HEK293 (cell line): Measurements from ENCODE around the gene ACVR1.

Source experiments
- KLF7 ChIP-seq: fragments of 450-650 bp; formaldehyde crosslinking; IDR thresholded peaks from 2 replicates; pipeline ENCODE4 v1.5.1; 2016; ENCODE audit warnings: missing biosample characterization, missing genetic modification characterization, borderline replicate concordance
- SCRT1 ChIP-seq: fragments of 450-650 bp; formaldehyde crosslinking; IDR thresholded peaks from 2 replicates; pipeline ENCODE4 v1.5.1; 2016; ENCODE audit warnings: missing biosample characterization, missing genetic modification characterization, borderline replicate concordance
- SCRT2 ChIP-seq: fragments of 450-650 bp; formaldehyde crosslinking; IDR thresholded peaks from 2 replicates; pipeline ENCODE4 v1.5.1; 2016; ENCODE audit warnings: missing biosample characterization, missing genetic modification characterization
- ZBTB20 ChIP-seq: fragments of 450-650 bp; formaldehyde crosslinking; IDR thresholded peaks from 2 replicates; pipeline ENCODE4 v1.5.1; 2016; ENCODE audit warnings: missing biosample characterization, missing genetic modification characterization
- ZFP3 ChIP-seq: fragments of 450-650 bp; formaldehyde crosslinking; IDR thresholded peaks from 2 replicates; pipeline ENCODE4 v1.5.1; 2016; ENCODE audit warnings: low read depth, missing biosample characterization, missing genetic modification characterization
- ZNF133 ChIP-seq: fragments of 450-650 bp; formaldehyde crosslinking; IDR thresholded peaks from 2 replicates; pipeline ENCODE4 v1.5.1; 2016; ENCODE audit warnings: missing biosample characterization, missing genetic modification characterization
- ZNF629 ChIP-seq: fragments of 450-650 bp; formaldehyde crosslinking; IDR thresholded peaks from 2 replicates; pipeline ENCODE4 v1.5.1; 2017; ENCODE audit warnings: missing biosample characterization, missing genetic modification characterization
- ZSCAN30 ChIP-seq: fragments of 450-650 bp; IDR thresholded peaks from 2 replicates; pipeline ENCODE4 v1.5.1; 2018; ENCODE audit warnings: missing biosample characterization, mild to moderate bottlenecking, missing genetic modification characterization, moderate library complexity
- TF ChIP-seq, protein P1 (sequence below): sonication (generic); formaldehyde crosslinking; IDR thresholded peaks from 2 replicates; pipeline ENCODE4 v1.8.1; 2022; ENCODE audit warnings: mild to moderate bottlenecking, moderate library complexity, missing genetic modification reagents
- TF ChIP-seq, protein P2 (sequence below): fragments of 450-650 bp; formaldehyde crosslinking; IDR thresholded peaks from 2 replicates; pipeline ENCODE4 v1.5.1; 2016; ENCODE audit warnings: missing biosample characterization, missing genetic modification characterization
- TF ChIP-seq, protein P3 (sequence below): fragments of 450-650 bp; IDR thresholded peaks from 2 replicates; pipeline ENCODE4 v1.5.1; 2018; ENCODE audit warnings: missing biosample characterization, mild to moderate bottlenecking, missing genetic modification characterization

DNA sequence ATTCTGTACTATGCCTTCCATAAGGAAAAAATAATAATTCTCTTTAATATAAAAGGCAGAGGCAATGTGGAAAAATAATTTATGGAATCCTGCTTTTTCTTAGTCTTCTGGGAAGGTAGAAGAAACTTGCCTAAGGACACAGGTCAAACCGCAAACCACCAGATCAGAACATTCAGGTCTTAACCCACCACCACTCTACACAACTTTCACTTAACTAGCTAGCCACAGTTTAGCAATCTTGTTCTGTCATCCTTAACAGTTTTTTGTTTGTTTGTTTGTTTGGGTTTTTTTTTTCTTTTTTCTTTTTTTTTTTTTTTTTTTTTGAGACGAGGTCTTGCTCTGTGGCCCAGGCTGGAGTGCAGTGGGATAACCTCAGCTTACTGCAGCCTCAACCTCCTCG lies 70.6 kb downstream of the ACVR1 start:
- TF ChIP-seq ZSCAN30 (no peak), ZNF133 (tag by site-specific recombination) (no peak), ZBTB20 (tag by site-specific recombination) (no peak), ZFP3 (tag by site-specific recombination) (no peak), SCRT2 (tag by site-specific recombination) (no peak), SCRT1 (no peak), ZNF629 (tag by site-specific recombination) (no peak), KLF7 (tag by site-specific recombination) (no peak)
- TF ChIP-seq, protein P1, sequence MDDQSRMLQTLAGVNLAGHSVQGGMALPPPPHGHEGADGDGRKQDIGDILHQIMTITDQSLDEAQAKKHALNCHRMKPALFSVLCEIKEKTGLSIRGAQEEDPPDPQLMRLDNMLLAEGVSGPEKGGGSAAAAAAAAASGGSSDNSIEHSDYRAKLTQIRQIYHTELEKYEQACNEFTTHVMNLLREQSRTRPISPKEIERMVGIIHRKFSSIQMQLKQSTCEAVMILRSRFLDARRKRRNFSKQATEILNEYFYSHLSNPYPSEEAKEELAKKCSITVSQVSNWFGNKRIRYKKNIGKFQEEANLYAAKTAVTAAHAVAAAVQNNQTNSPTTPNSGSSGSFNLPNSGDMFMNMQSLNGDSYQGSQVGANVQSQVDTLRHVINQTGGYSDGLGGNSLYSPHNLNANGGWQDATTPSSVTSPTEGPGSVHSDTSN: no peak
- TF ChIP-seq, protein P2, sequence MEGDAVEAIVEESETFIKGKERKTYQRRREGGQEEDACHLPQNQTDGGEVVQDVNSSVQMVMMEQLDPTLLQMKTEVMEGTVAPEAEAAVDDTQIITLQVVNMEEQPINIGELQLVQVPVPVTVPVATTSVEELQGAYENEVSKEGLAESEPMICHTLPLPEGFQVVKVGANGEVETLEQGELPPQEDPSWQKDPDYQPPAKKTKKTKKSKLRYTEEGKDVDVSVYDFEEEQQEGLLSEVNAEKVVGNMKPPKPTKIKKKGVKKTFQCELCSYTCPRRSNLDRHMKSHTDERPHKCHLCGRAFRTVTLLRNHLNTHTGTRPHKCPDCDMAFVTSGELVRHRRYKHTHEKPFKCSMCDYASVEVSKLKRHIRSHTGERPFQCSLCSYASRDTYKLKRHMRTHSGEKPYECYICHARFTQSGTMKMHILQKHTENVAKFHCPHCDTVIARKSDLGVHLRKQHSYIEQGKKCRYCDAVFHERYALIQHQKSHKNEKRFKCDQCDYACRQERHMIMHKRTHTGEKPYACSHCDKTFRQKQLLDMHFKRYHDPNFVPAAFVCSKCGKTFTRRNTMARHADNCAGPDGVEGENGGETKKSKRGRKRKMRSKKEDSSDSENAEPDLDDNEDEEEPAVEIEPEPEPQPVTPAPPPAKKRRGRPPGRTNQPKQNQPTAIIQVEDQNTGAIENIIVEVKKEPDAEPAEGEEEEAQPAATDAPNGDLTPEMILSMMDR: no peak
- TF ChIP-seq, protein P3, sequence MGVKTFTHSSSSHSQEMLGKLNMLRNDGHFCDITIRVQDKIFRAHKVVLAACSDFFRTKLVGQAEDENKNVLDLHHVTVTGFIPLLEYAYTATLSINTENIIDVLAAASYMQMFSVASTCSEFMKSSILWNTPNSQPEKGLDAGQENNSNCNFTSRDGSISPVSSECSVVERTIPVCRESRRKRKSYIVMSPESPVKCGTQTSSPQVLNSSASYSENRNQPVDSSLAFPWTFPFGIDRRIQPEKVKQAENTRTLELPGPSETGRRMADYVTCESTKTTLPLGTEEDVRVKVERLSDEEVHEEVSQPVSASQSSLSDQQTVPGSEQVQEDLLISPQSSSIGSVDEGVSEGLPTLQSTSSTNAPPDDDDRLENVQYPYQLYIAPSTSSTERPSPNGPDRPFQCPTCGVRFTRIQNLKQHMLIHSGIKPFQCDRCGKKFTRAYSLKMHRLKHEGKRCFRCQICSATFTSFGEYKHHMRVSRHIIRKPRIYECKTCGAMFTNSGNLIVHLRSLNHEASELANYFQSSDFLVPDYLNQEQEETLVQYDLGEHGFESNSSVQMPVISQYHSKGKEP (tag by site-specific recombination): no peak
